HG03378 (cell line): Measurements from ENCODE around the gene COQ10B.
"Not testable (repeated sequence)": the region's sequence is repeated elsewhere in the genome, so short reads cannot be mapped to it uniquely, and the experiment has no call there.

Experiments used
- ATAC-seq: cut with Tn5 transposase; IDR thresholded peaks from one replicate; pipeline ENCODE4 v1.9.1; 2021; ENCODE audit warnings: mild to moderate bottlenecking, moderate library complexity; ENCODE audit not compliant: unreplicated experiment

COQ10B gene

GRCh38 chr2:197450465-197450864, 2.9 kb upstream of the COQ10B start:
- no peak for ATAC-seq

GRCh38 chr2:197450935-197451358, 2.4 kb upstream of the COQ10B start:
- not testable (repeated sequence) for ATAC-seq

- no peak for ATAC-seq
Observed at GRCh38 chr2:197452754-197453122, 614 bp upstream of the COQ10B start.

- peak; percentile 33 for ATAC-seq
Observed at GRCh38 chr2:197453914-197454398, 604 bp downstream of the COQ10B start.

- no peak for ATAC-seq
Observed at GRCh38 chr2:197454923-197455322, 1.6 kb downstream of the COQ10B start.

- ATAC-seq: no peak
Observed at GRCh38 chr2:197455428-197455827, 2.1 kb downstream of the COQ10B start.

GRCh38 chr2:197460649-197461048, 7.3 kb downstream of the COQ10B start:
- no peak for ATAC-seq

GRCh38 chr2:197461057-197461456, 7.7 kb downstream of the COQ10B start:
- no peak for ATAC-seq

- ATAC-seq: no peak
Observed at GRCh38 chr2:197464175-197464574, 10.8 kb downstream of the COQ10B start.

GRCh38 chr2:197472166-197472565, 18.8 kb downstream of the COQ10B start:
- no peak for ATAC-seq

GRCh38 chr2:197477797-197478196, 24.4 kb downstream of the COQ10B start:
- ATAC-seq: no peak

- no peak for ATAC-seq
Observed at GRCh38 chr2:197480165-197481036, 27.0 kb downstream of the COQ10B start.

- not testable (repeated sequence) for ATAC-seq
Observed at GRCh38 chr2:197484248-197484647, 30.9 kb downstream of the COQ10B start.

- ATAC-seq: no peak
Observed at GRCh38 chr2:197486175-197486574, 32.8 kb downstream of the COQ10B start.

GRCh38 chr2:197487385-197487784, 34.0 kb downstream of the COQ10B start:
- ATAC-seq: no peak

- no peak for ATAC-seq
Observed at GRCh38 chr2:197495433-197496134, 42.2 kb downstream of the COQ10B start.

GRCh38 chr2:197496695-197497094, 43.3 kb downstream of the COQ10B start:
- no peak for ATAC-seq

- no peak for ATAC-seq
Observed at GRCh38 chr2:197497326-197497725, 44.0 kb downstream of the COQ10B start.

- ATAC-seq: no peak
Observed at GRCh38 chr2:197498235-197498936, 45.0 kb downstream of the COQ10B start.

- ATAC-seq: peak; percentile 15
Observed at GRCh38 chr2:197498937-197499593, 45.7 kb downstream of the COQ10B start.
